Spinal cord (tissue), 10 donors: Measurements from ENCODE around the gene IL4R. TPM values are rescaled to one million over a fixed set of nuclear protein-coding genes. Genes with fewer than 3 reads are reported as not detected.

Experiments
- DNase-seq, 6 donors: peaks; one replicate each; pipeline versions ENCODE4 v3.0.0 to v3.0.0-alpha.2; 2013 to 2015; ENCODE audit warnings: low spot score in 6 of 6, low read depth in 4 of 6
- H3K27ac ChIP-seq: one replicate; pipeline ENCODE4 v1.5.1; 2013; ENCODE audit warnings: low read depth, low read length, control low read depth
- H3K27me3 ChIP-seq: one replicate; pipeline ENCODE4 v1.6.1; 2013; ENCODE audit warnings: low read length; ENCODE audit not compliant: control insufficient read depth, insufficient read depth
- H3K36me3 ChIP-seq: one replicate; pipeline ENCODE4 v1.6.1; 2013; ENCODE audit warnings: low read length; ENCODE audit not compliant: control insufficient read depth, insufficient read depth
- H3K4me1 ChIP-seq: one replicate; pipeline ENCODE4 v1.6.1; 2013; ENCODE audit warnings: low read length; ENCODE audit not compliant: control insufficient read depth, insufficient read depth
- H3K4me3 ChIP-seq: one replicate; pipeline ENCODE4 v1.5.1; 2013; ENCODE audit warnings: low read depth, low read length, control low read depth
- H3K9me3 ChIP-seq: one replicate; pipeline ENCODE4 v1.6.1; 2013; ENCODE audit warnings: low read length; ENCODE audit not compliant: control insufficient read depth, insufficient read depth
- WGBS: methylation state at CpG from one replicate; pipeline ENCODE4 v1.1.5; 2013; ENCODE audit warnings: missing lambda C conversion rate; ENCODE audit not compliant: insufficient coverage; 5-methylcytosine and 5-hydroxymethylcytosine counted together
- polyA plus RNA-seq, 2 donors: library from polyadenylated mRNA; unstranded; fragments of 120-200 nt; gene quantifications; one replicate each; pipeline ENCODE4 v1.2.1, GENCODE V29; 2013; ENCODE audit not compliant: insufficient read length in 2 of 2
- total RNA-seq, 2 donors: library from RNA; depleted of rRNA in 1 of 2; stranded (reverse); fragments of 120-200 nt in 1 of 2; fragments of >200 nt in 1 of 2; gene quantifications; one replicate each; pipeline versions ENCODE4 v1.2.3 to v1.2.4, GENCODE V29; 2013 to 2014
- donor health status: healthy.

Gene IL4R
- total and polyA plus RNA-seq, 4 donors = 6.1 to 9.8 (median 9.0) TPM

- 93% methylated on average over 16 of the region's 16 CpGs for WGBS
- Histone ChIP-seq H3K4me3 (no peak overlapping the region), H3K36me3 (peaks cover 4% of the 10 kb centered on the region), H3K4me1 (no peaks in the 10 kb centered on the region), H3K27me3 (no peaks in the 10 kb centered on the region), H3K9me3 (no peaks in the 10 kb centered on the region), H3K27ac (no peak overlapping the region)
- no peak for DNase-seq
Observed at GRCh38 chr16:27362570-27363245, 48.9 kb downstream of the IL4R start.

GRCh38 chr16:27363246-27363632, 49.5 kb downstream of the IL4R start:
- 88% methylated on average over 3 of the region's 5 CpGs for WGBS
- Histone ChIP-seq H3K27me3 (no peaks in the 10 kb centered on the region), H3K9me3 (no peaks in the 10 kb centered on the region), H3K27ac (no peak overlapping the region), H3K4me1 (peaks cover 4% of the 10 kb centered on the region), H3K36me3 (peaks cover 4% of the 10 kb centered on the region), H3K4me3 (no peak overlapping the region)
- no peak for DNase-seq

DNA sequence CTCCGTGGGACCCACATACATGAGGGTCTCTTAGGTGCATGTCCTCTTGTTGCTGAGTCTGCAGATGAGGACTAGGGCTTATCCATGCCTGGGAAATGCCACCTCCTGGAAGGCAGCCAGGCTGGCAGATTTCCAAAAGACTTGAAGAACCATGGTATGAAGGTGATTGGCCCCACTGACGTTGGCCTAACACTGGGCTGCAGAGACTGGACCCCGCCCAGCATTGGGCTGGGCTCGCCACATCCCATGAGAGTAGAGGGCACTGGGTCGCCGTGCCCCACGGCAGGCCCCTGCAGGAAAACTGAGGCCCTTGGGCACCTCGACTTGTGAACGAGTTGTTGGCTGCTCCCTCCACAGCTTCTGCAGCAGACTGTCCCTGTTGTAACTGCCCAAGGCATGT, 50.0 kb downstream of the IL4R start:
- Histone ChIP-seq H3K9me3 (no peaks in the 10 kb centered on the region), H3K4me3 (no peak overlapping the region), H3K36me3 (peaks cover 4% of the 10 kb centered on the region), H3K27ac (no peak overlapping the region), H3K4me1 (peaks cover 4% of the 10 kb centered on the region), H3K27me3 (no peaks in the 10 kb centered on the region)
- DNase-seq = peak in 1 of 6 donors; percentile 2
- 88% methylated on average over 9 of the region's 9 CpGs for WGBS

DNA sequence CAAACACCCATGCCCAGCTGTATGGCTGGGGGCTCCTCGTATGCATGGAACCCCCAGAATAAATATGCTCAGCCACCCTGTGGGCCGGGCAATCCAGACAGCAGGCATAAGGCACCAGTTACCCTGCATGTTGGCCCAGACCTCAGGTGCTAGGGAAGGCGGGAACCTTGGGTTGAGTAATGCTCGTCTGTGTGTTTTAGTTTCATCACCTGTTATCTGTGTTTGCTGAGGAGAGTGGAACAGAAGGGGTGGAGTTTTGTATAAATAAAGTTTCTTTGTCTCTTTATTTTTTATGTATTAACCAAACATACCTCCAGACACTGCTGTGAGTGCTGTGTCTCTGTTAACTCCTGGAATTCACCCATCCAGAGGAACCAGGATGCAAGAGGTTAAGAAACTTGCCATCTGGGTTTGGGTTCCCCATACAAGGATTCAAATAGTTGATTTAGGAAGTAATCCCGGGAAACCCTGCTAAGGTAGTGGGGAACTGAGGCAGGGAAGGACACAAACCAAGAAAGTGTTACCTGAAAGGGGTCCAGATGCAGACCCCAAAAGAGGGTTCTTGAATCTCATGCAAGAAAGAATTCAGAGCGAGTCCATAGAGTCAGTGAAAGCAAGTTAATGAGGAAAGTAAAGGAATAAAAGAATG, 50.8 kb downstream of the IL4R start:
- WGBS = 87% methylated on average over 5 of the region's 6 CpGs
- peaks cover 4% of the 10 kb centered on the region for H3K4me1 ChIP-seq
- no peak for DNase-seq
- H3K27me3 ChIP-seq = no peaks in the 10 kb centered on the region
- no peak overlapping the region for H3K27ac ChIP-seq
- peaks cover 4% of the 10 kb centered on the region for H3K36me3 ChIP-seq
- H3K4me3 ChIP-seq = no peak overlapping the region
- H3K9me3 ChIP-seq = no peaks in the 10 kb centered on the region

DNA sequence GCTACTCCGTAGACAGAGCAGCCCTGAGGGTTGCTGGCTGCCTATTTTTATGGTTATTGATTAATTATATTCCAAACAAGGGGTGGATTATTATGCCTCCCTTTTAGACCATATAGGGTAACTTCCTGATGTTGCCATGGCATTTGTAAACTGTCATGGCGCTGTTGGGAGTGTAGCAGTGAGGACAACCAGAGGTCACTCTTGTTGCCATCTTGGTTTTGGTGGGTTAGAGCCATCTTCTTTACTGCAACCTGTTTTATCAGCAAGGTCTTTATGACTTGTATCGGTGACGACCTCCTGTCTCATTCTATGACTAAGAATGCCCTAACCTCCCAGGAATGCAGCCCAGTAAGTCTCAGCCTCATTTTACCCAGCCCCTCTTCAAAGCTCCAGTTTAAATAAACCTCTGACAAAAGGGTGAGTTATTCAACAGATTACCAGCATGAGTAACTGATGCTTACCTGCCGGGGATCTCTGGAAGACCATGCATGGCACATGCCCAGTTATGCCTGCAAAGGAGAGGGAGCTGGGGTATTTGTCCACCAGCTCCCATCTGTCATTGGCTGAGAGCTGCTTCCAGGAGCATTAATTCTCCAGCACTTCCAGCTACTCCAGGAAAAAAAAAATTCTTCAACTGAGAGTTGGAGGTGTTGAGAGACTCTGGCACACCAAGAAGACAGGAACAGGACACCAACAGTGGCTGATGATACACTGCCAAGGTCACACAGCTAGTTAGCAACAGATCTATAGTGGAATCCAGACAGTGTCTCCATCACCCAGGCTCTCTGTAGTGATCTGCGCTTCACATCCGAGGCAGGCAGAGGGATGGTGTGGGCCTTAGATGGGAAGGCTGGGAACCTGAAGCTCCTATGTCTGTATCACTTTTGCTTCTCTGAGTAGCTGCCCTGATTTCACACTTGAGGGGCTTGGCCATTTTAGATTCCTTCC, 51.6 kb downstream of the IL4R start:
- Histone ChIP-seq H3K27ac (no peak overlapping the region), H3K4me1 (peaks cover 4% of the 10 kb centered on the region)
- 85% methylated on average over 7 of the region's 7 CpGs for WGBS

DNA sequence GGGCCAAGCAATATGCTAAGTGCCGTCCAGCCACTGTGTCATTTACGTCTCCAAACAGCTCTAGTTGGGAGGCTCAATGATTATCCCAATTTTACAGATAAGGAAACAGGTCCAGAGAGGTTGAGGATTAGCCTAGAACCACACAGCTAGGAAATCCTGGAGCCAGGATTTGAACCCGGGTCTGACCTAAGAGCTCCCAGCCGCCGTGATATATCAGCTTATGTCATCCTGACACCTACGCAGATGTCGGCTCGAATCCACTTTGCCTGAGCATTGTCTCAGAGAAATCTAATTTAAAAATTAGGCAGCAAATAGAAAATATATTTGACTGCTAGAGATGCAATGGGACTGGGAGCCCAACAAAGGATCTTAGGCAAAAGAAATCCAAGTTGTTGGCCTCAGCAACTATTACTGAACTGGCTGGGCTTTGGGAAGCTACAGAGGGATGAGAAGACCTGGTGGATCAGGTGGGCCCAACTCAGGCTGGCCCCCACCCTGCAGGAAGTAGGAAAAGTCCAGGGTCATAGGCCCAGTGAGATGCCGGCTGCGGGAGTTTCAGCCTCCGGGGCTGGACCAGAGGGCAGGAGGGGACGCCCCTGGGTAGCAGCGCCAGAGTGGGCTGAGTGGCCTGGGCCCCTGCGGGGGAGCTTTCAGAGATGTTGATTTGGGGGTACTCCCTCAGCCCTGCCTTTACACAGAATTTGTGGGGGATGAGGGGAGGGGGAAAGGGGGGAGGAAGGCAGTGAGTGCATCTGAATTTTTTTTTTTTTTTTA, 53.1 kb downstream of the IL4R start:
- Histone ChIP-seq H3K9me3 (no peaks in the 10 kb centered on the region), H3K4me3 (no peak overlapping the region), H3K27ac (no peak overlapping the region), H3K4me1 (peaks cover 4% of the 10 kb centered on the region), H3K27me3 (no peaks in the 10 kb centered on the region), H3K36me3 (peaks cover 4% of the 10 kb centered on the region)
- no peak for DNase-seq
- 77% methylated on average over 11 of the region's 14 CpGs for WGBS

More for the DNA sequence above, 51.6 kb downstream of the IL4R start:
- Histone ChIP-seq H3K36me3 (peaks cover 4% of the 10 kb centered on the region), H3K9me3 (no peaks in the 10 kb centered on the region), H3K4me3 (no peak overlapping the region), H3K27me3 (no peaks in the 10 kb centered on the region)
- DNase-seq = no peak

DNA sequence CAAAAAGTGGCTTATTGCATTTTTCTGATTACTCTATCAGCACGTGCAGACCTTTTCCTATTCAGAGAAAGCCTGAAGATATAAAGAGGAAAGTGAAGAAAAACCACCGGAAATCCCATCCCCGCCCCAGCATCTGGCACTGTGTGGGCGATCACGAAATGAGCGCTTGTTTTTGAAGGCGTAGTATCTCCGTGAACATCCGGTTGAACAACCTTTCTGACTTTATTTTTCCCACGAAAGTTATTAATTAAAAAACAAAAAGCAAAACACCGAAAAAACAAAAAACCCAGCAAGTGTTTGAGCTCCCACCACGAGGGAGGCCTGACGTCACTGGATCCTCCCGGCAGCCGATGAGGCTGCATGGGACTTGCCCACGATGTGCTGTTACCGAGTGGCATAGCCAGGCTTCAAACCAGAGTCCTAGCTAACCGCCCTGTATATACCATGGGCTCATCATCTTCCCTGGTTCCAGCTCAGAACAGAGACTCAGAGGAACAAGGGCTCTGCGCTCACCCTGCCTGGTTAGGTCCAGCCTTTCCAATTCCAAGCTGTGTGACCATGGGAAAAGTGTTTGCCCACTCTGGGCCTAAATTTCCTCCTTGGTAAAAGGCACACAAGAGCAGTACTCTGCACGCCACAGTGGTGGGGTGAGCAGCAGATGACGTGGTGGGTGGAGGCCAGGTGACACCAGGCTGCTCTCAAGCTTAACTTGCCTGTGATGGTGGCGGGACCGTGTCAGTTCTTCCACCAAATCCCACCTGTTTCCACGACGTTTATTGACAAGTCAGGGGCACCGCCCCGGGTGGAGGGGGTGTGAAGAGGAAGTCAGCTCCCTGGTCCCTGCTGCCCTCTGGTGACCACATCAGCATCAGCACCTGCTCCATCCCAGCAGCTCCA, 53.9 kb downstream of the IL4R start:
- Histone ChIP-seq H3K27me3 (no peaks in the 10 kb centered on the region), H3K4me3 (no peak overlapping the region), H3K9me3 (no peaks in the 10 kb centered on the region), H3K27ac (no peak overlapping the region), H3K4me1 (peaks cover 4% of the 10 kb centered on the region), H3K36me3 (peaks cover 3% of the 10 kb centered on the region)
- WGBS = 57% methylated on average over 22 of the region's 27 CpGs
- DNase-seq = peak in 2 of 6 donors; percentile 26 to 50

DNA sequence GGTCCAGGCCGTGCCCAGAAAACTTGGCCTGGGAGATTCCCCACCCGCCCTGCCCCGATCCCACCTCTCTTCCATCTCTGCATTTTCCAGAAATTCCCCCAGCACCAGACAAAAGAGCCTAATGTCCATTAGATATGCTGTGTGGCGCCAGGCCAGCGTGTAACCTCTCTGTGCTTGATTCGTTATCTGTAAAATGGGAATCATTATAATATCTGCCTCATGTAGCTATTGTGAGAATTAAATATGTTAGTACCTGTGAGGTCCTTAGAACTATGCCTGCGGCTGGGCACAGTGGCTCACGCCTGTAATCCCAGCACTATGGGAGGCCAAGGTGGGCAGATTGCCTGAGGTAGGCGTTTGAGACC, 54.6 kb downstream of the IL4R start:
- 63% methylated on average over 3 of the region's 9 CpGs for WGBS
- H3K4me3 ChIP-seq = no peak overlapping the region

More for the DNA sequence above, 54.6 kb downstream of the IL4R start:
- no peaks in the 10 kb centered on the region for H3K9me3 ChIP-seq
- H3K36me3 ChIP-seq = no peaks in the 10 kb centered on the region
- no peaks in the 10 kb centered on the region for H3K27me3 ChIP-seq
- H3K27ac ChIP-seq = no peak overlapping the region
- peaks cover 4% of the 10 kb centered on the region for H3K4me1 ChIP-seq
- no peak for DNase-seq
